GM19351 (cell line): ENCODE measurements around the gene LIMA1.
"Not testable (repeated sequence)": the region's sequence is repeated elsewhere in the genome, so short reads cannot be mapped to it uniquely, and the experiment has no call there.

Source experiments
- ATAC-seq: cut with Tn5 transposase; IDR thresholded peaks from one replicate; pipeline ENCODE4 v1.9.1; 2021; ENCODE audit warnings: mild to moderate bottlenecking, moderate library complexity; ENCODE audit not compliant: unreplicated experiment

The LIMA1 gene

DNA sequence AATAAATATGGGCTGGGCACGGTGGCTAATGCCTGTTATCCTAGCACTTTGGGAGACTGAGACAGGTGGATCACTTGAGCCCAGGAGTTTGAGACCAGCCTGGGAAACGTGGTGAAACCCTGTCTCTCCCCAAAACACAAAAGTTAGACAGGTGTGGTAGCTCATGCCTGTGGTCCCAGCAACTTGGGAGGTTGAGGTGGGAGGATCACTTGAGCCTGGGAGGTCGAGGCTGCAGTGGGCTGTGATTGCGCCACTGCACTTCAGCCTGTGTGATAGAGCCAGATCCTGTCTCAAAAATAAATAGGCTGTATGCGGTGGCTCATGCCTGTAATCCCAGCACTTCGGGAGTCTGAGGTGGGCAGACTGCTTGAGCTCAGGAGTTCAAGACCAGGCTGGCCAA lies 135.3 kb downstream of the LIMA1 start:
- not testable (repeated sequence) for ATAC-seq

DNA sequence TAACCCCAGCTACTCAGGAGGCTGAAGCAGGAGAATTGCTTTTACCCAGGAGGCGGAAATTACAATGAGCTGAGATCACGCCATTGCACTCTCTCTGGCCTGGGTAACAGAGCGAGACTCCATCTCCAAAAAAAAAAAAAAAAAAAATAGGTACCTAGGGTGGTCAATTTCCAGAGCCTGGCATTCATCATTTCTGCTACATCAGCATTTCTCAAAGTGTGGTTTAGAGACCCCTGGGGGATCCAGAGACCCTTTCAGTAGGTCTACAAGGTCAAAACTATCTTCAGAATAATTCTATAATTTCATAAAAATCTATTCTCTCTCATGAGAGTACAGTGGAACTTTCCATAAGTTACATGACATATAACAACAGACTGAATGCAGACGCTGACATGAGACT lies 136.0 kb downstream of the LIMA1 start:
- ATAC-seq: no peak

DNA sequence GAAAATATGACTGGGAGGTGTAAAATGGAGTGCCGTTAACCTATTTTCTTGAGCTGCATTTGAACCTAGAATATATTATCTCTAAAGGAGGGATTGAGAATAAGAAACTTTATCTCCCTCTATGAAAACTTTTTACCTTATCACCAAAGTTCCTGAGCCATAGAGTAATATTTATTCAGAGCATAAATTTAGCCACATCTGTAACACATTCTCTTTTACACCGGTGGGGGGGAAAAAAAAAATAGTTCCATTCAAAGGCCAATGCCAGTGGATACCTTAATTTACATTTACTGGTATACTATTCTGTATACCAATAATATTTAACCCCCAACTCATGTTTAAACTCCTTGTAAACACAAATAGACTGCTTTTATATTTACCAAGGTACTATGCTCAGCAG lies 137.9 kb downstream of the LIMA1 start:
- ATAC-seq: no peak

DNA sequence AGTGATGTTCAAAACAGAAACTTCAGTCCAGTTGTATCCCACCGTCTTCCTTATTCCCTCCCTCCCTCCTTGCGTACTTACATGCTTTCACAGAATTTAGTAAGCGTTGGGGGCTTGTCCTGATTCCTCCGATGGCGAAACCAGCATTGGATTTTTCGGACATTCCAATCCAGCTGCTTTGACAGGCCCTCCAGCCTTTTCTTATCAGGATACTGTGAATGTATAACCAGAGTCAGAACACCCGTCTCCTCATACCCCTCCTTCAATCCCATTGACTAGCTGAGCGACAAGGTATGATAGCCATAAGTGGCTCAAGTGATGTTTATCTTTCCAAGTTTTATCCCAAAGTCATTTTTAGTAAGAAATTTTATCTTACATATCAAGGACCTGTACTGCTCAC lies 140.3 kb downstream of the LIMA1 start:
- no peak for ATAC-seq

DNA sequence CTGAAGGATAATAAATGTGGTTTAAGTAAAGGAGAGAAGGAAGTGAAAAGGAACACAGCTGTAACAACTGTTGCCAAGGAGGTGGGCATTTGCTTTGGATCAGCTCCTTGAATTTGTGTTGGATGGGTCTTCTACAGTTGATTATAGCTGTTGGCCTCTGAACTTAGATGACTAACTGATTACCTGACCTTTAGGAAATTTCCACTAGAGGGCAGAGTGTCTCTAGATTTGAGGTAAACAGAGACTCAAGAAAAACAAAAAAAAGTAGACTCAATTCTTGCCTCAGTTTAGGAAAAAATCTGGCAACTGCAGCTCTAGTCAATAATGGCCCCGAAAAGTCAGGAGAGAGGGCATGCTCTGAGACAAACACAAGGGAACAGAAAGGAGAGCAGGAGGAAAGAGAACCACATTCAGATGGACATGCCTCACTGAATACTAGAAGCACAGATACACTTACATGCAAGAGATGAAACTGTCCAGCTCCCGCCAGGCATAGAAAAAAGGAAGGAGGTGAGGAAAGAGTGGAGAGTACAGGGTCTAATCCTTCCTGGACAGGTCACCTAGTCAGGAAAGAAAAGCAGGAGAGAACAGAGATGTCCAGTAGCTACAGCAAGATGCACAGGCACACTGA lies 150.7 kb downstream of the LIMA1 start:
- ATAC-seq: no peak

DNA sequence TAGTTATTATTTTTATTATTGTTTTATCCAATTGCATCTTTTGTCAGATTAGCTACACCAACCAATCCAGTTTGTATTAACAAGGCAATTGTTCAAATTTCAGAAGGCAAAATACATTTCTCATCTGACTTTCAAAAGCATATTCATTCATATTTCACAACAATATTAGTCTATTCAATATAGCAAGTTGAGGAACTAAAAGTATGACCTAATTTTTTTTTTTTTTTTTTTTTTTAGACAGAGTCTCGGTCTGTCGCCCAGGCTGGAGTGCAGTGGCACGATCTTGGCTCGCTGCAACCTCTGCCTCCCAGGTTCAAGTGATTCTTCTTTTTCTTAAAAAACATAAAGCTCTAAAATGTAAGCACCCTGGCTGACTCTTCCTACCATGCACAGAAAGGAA lies 154.0 kb downstream of the LIMA1 start:
- ATAC-seq: no peak

DNA sequence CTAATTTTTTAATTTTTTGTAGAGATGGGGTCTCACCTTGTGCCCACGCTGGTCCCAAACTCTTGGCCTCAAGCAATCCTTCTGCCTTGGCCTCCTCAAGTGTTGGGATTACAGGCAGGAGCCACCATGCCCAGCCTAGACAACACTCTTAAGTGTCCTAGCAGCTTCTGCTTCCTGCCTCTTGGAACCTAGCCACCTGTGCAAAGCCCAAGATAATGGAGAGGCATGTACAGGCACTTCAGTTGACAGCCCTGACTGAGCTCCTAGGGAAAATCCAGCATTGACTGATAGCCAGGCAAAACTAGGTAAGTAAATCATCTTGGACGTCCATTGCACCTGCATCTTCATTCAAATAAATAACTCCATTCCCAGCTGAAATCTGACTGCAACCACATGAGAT lies 155.8 kb downstream of the LIMA1 start:
- ATAC-seq: no peak
